Stimulated activated CD4-positive, alpha-beta T cell treated with anti-CD3 and anti-CD28 coated beads, Interleukin-4, amount 100 ng/mL, for 4 hours (primary cell): ENCODE measurements around the gene ZMIZ1.

Experiments used
- DNase-seq, 2 experiments: peaks; one replicate each; pipeline ENCODE4 v3.0.0-alpha.2; 2020

Gene ZMIZ1

DNA sequence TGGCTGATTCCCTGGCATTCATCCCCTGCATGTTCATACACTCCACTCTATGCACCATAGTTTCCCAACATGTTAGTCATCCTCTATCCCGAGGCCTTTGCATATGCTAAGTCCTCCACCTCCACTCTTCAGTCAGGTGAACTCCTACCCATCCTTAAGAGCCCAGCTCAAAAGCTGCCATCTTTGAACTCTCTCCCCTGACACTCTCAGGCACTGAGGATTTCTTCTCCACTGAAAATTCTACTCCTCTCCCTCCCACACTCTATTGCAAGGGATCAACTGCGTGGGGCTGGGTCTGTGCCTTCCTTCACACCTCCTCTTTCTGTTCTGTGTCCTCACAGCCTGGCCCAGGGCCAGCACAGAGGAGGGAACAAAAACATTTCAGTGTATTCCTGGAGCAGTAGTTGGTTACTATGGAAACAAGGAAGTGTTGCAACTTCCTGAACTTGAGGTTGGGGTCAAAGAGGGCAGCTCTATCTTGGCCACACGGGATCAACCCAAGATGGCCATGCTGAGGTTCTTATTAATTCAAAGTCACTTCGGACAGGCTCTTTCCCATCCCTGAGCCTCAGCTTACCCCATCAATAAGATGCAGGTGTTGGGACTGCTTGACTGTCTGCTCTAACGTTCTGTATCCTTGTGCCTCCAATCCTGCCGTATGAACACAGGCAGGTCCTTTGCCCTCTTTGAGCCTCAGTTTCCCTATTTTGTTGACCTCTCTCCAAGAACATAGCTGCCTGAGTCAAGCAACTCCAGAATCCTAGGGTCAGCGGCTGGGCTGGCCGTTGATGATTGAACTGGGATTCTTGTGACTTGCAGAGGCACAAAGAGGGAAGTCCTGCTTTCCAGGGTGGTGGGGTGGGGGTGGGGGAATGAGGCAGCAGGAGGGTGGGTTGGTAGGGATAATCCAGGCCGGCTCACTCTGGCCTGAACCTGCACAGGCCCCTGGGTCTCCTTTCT is 15.5 kb downstream of the ZMIZ1 start:
- no peak for DNase-seq

DNA sequence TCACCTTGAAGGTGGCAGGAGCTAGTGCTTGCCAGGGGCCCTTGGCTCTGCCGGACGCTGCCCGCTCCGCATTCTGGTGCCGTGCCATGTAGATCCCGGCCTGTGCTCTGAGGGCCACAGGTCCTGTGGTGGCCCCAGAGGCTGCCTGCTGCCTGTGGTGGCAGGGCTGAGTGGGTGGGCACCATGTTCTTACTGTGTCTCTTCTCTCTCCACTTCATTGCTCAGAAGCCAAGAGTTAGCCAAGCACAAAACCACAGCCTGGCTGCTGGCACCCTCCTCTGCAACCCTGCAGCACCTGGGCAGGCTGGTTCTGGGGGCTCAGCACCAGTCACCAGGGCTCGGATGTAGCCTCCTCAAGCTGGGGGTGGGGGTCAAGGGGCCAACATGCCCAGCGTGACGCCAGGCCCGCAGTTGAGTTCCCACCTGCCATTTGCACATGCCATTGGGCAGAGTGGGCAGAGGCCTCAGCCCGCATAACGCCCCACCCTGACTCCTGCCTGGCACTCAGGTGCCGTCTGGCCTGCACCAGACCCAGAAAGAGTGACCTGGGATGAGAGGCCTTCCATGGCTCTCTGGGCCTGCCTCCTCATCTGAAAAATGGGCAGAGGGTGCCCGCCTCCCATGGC is 16.3 kb downstream of the ZMIZ1 start:
- no peak for DNase-seq

DNA sequence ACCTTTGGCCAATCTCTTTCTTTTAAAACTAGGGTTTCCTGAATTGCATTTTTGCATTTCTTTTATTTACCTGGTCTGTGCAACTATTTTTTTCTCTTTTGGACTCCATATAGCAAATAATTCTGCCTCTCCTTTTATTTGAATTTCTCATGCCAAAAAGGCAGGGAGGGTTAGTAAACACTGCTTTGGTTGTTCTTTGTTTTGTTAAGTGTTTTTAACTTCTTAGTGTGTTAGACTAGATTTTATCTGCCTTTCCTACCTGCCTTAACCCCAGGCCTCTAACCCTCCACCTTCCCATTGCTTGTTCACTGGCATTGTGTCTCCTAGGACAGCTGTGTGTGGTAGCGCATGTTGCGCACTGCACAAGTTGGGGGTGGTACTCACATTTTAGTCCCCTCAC is 18.1 kb downstream of the ZMIZ1 start:
- DNase-seq: no peak

DNA sequence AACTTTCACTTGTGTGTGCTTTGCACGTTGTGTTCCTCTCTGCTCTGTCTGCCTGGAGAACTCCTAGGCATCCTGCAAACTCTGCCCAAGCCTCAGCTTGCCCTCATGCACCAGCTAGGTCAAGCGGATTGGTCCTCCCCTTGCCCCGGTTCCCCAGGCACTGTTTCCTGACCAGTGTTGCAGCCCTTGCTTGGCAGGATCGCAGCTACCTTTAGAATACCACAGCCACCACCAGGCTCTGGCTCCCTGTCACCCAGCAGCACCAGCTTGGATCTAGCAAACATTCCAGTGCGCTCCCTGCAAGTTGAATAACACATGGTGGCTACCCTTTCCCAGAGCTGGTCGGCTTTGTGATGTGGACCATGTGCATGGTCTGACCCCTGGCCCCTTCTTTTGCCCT is 19.0 kb downstream of the ZMIZ1 start:
- no peak for DNase-seq

DNA sequence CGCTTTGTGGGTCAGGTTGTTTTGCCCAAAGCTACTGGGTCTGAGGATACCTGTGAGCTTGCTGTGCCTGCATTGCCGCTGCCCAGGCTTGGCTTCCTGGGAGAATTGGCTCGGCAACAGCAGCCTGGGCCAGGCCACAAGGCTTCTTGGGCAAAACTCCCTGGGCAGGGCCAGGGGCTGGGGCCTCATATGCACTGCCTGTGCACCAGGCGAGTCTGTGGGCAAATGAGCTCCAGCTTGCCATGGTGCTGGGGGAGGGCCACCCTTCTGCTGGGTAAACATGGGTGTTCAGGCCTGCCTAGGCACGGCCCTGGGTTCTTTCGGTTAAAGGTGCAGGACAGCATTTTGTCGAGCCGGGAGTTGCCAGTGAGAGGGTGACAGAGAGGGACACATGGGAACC is 19.4 kb downstream of the ZMIZ1 start:
- no peak for DNase-seq

DNA sequence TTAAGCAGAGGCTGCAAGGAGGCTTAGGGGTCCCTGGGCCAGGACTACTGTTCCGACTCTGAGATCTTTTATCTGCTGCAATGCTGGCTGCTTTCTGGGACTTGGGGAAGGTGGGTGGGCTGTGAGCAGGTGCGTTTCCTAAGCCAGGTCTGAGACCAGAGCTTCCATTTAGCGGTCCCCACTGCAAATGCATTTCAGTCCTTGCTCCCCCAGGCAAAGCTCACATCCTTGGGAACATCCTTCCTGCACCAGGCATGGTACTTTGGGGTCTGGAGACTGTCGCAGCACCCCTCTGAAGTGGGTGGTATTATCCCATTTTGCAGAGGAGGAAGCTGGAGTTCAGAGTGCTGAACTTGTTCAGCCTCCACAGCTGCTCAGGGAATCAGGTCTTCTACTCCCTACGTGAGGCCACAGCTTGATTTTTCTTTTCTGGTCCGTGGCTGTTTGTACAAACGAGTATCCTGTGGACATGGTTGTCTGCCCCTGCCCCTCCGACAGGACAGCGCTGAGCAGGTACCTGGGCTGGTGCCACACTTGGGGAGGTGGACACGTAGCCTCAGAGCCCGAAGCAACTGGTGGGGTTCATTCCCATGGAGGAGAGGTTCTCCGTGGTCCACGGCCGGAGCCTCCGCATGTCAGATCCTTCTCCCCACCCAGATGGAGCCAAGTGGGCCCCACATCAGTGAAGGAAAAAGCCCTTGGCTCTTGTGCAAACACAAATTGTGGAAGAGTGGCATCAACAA is 20.0 kb downstream of the ZMIZ1 start:
- no peak for DNase-seq

DNA sequence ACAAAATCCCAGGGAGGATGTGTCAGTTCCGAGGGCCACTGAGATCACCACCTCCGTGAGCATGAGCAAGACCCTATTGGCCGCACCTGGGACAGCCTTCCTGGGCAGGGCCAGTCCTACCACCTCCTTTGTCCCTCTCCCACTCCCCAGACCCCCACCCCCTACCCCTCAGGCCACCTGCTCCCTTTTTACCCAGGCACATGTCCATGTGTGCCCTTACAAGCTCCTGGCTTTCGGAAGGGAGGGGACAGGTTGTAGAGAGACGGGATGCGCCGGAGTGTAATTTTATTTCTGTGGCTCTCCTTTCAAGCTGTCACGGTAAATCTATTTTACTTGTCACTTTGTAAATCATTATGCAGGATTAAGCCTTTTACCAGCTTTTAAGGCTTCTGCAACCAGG is 20.9 kb downstream of the ZMIZ1 start:
- no peak for DNase-seq

DNA sequence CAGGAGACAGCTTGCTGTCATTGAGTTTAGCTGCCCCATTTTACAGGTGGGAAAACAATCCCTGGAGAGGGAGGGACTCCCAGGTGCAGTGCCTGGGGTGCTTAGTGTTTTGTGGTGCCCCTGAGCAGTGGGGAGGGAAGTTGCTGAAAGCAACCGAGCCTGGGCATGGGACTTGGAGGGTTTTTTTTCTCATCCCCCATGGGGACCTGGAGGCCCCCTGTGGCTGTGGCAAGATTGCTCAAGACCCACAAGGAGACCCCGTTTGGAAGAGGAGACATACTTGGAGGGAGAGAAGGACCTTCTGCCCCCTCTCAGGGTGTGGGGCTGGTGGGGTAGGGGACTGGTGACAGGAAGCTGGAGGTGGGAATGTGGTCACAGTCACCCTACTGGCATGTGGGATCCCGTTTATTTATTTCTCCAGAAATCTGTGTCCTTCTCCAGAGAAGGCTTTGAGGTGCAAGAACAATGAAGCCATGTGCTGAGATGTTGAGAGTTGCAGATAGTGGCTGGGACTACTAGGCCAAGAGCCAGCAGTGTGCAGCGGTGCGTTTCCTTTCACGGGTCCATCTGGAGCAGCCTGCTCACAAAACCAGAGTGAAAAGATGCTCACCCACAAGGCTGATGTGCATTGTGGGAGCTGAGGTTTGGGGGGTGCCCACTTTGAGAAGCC is 21.5 kb downstream of the ZMIZ1 start:
- DNase-seq: no peak

DNA sequence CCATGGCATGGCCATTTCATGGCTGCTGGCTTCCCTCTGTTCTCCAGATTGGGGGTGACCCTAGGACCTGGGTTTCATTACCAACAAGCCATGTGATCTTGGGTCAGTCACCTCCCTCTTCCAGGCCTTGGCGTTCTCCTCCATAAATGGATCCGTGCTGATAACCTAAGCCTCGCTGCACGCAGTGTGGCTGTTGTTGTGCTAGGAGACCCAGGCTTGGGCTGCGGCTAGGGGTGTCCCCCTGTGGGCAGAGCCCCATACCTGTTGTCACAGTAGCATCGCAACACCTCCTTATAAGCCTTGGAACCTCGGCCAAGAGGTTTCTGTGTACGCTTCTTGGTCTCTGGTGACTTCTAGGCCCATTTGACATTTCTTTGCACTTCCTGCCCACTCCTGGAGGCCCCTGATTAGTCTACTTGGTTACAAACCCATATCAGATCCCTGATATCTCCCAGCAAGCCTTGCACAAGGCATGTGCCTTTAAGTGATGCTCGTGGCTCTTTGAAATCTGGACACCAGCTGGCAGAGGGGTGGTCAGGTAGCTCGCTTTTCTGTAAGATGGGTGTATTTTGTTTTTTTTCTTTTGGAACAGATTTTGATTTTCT is 23.6 kb downstream of the ZMIZ1 start:
- no peak for DNase-seq

DNA sequence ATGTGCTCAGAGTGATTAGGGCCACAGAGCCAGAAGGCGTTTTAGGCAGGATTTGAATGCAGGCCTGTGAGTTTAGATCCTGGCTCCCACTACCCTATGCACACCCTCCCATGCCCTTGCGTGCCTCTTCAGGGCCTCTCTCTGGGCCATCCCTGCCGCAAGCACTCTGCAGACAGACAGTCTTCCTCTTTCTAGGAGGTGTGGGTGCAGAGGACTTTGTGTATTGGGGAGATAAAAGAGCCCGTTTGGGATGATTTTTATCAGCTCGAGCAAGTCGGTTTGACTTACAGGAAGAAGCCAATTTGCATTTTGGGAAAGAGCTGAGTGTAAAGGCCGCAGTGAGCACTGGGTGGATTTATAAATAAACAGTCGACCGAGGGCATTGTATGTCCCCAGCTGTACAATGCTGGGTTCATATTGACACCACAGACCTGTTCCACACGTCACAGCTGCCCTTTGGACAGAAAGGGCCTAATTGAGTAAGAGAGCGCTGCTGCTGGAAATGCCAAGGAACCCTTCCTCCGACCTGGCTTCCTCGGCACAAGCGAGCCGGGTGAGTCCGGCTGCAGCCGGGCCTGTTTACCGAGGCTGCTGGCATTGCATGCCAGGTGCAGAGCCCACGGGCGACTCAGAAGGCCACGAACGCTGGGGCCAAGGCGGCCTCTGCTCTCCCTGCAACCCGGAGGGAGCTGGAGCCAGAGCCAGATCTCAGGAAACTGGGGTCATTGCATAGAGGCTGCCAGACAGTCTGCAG is 25.1 kb downstream of the ZMIZ1 start:
- DNase-seq: no peak

DNA sequence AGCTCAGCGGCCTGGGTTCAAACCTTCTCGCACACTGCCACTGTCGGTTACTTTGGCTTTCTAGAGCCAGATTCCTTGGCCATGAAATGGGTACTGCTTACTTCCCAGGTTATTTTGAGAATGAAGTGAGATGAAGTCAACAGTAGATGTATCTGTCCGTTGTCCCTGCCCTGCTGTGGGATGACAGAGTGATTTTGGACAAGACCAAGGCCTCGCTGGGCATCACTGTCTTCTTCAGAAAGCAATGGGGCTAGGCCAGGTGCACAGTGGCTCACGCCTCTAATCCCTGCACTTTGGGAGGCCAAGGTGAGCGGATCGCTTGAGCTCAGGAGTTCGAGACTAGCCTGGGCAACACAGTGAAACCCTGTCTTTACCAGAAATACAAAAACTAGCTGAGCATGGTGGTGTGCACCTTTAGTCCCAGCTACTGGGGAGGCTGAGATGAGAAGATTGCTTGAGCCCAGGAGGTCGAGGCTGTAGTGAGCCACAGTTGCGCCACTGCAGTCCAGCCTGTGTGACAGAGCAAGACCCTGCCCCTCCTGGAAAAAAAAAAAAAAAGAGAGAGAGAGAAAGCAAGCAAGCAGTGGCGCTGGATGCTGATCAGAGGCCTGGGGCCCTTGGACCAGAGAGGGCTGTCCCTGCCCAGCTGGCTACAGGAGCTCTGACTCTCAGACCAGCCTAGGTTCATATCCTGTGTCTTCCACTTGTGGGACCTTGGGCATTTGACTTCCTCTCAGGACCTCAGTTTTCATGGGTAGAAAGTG is 25.8 kb downstream of the ZMIZ1 start:
- no peak for DNase-seq

DNA sequence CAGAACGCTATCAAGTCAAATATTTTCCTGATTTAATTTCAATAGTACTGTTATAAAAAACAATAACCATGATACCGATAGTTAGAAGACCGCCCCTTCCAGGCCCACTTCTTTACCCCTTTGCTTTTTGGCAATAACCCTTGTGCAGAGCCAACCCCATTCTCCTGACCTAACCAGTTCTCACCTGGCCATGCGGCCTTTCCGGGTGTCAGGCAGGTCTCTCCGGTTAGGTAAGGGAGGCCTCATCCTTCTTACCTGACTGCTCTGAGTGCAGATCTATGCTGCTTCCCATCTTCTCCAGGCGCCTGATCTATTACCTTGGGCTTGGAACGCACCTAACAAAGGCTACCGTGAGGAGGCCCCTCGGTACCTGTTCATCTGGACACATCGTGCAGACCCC is 26.6 kb downstream of the ZMIZ1 start:
- DNase-seq: no peak

DNA sequence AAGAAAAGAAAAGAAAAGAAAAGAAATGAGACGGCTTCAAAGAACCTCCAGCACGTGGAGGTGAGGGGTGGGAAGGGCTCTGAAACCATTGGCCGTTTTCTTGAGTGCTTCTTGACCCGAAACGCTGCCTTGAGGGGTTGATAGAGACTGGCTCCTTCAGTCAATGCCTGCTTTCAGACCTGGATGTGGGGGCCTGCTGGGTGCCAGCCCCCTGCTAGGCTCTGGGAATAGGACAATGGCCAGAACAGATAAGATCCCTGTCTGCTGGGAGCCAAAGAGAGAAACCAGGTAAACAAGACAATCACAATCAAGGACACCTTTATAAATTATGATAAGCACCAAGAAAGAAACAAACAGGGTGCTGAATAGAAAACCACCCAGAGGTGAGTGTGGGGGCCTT is 27.7 kb downstream of the ZMIZ1 start:
- DNase-seq: no peak

DNA sequence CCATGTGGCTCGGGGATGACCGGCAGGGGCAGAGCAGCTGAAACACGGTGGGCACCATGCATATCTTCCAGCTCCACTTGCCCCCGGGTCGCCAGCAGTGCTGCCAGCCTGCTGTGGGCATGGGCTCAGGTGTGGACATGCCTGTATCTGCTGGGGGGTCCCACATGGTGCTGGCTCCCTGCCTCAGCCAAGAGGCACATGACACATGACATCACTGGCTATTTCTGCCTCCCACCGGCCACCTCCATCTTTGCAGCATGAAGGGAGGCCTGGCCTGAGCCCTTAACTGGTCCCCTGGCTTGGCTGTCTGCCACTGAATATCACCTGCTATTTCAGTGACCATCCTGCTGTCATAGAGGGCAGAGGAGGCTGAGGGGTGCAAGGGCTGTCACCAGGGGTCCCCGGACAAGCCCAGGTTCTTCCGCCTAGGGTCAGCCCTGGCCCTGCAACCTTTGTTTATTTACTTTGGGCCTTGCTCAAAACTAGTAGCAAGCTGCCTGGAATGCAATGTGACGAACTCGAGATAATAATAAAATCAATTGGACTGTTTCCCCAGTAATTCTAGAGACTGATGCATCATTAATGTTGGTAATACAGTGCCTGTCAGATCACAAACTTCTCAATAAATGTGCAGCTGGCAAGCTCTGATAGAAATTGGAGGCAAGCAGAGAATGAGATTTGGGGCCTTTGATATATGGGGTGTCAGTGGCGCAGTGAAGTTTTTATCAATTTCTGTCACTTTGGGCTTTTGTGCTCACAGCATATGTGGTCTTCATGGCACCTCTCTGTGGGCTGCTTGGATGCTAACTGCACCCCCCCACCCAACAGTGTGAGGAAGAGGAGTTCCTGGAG is 28.5 kb downstream of the ZMIZ1 start:
- DNase-seq: no peak

DNA sequence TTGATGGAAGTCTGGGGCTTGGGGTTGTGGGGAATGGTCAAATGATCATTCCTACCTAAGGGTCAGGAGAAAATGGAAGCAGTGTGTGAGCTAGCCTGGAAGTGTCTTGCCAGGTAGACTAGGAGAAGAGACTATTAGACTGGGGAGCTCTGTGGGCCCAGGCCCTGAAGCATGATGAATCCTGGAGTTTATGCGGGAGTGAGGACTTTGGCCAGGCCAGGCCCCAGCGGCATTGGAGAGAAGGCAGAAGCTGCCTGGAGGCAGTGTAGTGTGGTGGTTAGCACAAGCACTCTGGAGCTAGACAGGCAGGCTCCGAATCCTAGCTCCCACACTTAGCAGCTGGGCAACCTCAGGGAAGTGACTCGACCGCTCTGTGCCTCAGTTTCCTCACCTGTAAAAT is 29.3 kb downstream of the ZMIZ1 start:
- no peak for DNase-seq

DNA sequence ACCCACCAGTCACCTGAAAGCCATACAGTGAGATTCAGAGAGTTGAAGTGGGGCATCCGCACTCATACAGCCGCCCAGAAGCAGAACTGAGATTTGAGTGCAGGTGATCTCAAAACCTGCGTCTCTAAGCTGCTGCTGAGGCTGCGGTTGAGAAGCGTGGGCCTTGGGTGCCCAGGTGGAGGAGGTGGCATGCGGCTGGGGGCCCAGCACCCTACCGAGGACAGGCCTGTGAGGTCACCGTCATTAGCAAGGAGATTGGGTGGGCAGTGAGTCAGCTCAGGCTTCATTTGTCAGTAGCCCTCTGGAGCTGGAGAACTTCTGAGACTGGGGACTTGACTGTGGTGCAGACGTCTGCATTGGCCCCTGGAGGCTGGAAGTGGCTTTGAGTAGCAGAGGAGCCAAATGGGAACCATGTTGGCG is 29.8 kb downstream of the ZMIZ1 start:
- no peak for DNase-seq

DNA sequence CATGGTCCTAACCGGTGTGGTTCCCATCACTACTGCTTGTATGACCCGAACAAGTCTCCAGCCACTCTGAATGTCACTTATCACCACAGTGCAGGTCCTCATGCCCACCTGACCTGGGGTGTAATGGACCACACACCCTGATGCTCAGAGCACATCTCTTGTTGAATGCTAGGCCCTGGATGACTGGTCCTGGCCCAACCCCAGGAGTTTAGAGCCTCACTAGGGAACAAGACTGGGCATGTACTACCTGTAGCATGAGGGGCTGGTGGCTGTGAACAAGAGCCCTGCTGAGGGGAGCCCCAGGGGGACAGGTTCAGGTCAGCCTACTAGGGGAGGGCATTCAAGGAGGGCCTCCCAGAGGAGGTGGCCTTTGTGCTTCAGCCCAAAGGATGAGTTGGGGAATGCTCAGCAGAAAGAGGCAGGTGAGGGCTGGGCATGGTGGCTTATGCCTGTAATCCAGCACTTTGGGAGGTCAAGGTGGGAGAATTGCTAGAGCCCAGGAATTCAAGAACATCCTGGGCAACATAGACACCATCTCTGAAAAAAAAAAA is 31.2 kb downstream of the ZMIZ1 start:
- DNase-seq: no peak

DNA sequence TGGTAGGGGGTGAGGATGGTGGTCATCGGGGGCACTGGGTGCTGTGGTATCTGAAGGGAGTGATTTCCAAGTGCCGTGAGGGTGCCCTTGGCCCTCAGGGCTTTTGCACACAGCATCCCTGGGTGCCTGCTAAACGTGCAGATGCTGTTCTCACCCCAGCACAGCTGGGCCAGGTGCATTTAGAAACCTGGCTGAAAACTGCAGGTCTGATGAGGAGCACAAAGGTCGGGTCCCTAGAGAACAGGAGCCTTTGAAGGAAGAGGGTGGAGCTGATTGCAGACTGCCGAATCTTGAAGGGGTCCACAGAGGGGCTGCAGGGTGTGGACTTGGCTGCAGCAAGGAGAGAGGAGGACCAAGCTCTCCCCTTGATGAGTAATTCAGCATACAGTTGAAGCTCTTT is 32.0 kb downstream of the ZMIZ1 start:
- DNase-seq: no peak

DNA sequence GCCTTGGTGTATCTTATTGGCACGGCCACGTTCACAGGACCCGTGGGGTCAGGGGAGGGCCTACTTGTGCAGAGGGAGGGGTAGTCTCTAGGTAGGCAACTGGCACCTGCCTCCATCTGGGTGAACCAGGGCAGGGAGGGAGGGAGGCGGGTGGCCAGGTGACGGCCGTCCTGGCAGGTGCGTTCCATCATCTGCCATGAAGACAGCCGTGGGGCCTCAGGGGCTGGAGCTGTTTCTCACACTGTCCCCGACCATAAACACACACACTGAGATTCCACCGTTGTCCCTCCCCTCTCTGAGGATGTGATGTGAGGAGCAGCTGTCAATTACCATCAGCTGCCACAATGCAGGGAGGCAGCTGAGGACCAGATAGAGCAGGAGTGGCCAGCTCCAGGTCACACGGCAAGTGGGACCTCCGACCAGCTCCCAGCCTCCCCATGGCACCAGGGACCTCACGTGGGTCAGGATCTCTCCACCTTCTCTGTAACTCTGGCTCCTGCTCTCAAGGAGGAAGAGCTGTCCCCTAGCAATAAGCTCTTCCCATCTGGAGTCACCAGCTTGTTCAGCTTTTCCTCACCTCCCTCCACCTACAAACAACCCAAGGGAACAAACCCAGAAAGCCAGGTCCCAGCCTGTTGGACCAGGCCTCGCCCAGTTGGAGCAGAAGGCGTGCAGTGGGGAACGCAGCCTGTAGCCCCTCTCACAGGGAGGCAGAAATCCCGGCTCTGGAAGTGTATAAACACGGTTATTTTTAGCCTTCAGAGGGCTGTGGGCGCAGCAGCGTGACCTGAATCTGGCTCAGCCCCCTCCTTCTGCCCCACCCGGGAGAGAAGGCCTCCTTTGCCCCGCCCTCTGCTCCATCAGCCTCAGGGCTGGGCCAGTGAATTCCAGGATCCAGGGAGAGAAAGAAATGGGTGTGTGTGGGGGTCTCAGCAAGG is 33.1 kb downstream of the ZMIZ1 start:
- DNase-seq: no peak
